ENCODE results near the gene ANKRD33B. TPM values are rescaled to one million over a fixed set of nuclear protein-coding genes. Genes with fewer than 3 reads are reported as not detected.

ANKRD33B gene
- total and polyA plus RNA-seq, 2 experiments from 2014 or later: 2.9 to 15.4 TPM

- H3K4me3 ChIP-seq: no peak overlapping the region; the same call in 1 of the 2 replicates
- Mint-ChIP-seq H3K4me1 (peaks cover 68% of the 10 kb centered on the region), H3K9me3 (no peaks in the 10 kb centered on the region; the same call in 2 of the 3 replicates), H3K36me3 (ENCODE audit: low read depth) (peaks cover 12% of the 10 kb centered on the region), H3K4me3 (peak overlapping the region; percentile 76), H3K27ac (peak overlapping the region; percentile 95), H3K27me3 (ENCODE audit: insufficient read depth, low read depth, poor library complexity) (peaks cover 27% of the 10 kb centered on the region)
- no peak for DNase-seq (ENCODE audit: low spot score)
- H2AFZ ChIP-seq: no peak overlapping the region; the same call in 1 of the 2 replicates
- H3K27ac ChIP-seq (ENCODE audit: low read depth): peak overlapping the region; percentile 79; the same call in 1 of the 2 replicates
- H3K79me2 ChIP-seq (replicated peaks; ENCODE audit: insufficient read depth): peaks cover 24% of the 10 kb centered on the region
- H4K20me1 ChIP-seq (replicated peaks; ENCODE audit: insufficient read depth): no peaks in the 10 kb centered on the region
- TF ChIP-seq STAT1 (IDR thresholded peaks at IDR 0.05; ENCODE audit: unreplicated experiment) (no peak), ZNF114 (CRISPR knock-in tag; IDR thresholded peaks at IDR 0.05) (no peak), POLR2AphosphoS5 (IDR thresholded peaks at IDR 0.05; ENCODE audit: low read depth) (no peak), EZH2 (IDR thresholded peaks at IDR 0.05; ENCODE audit: low read depth, unreplicated experiment) (no peak), JUNB (IDR thresholded peaks at IDR 0.05; ENCODE audit: unreplicated experiment) (no peak), ZNF331 (CRISPR knock-in tag; IDR thresholded peaks at IDR 0.05; ENCODE audit: low read depth) (no peak), NANOG (IDR thresholded peaks at IDR 0.05; ENCODE audit: borderline replicate concordance) (no peak), ZNF462 (CRISPR knock-in tag; IDR thresholded peaks at IDR 0.05) (no peak), EZH2phosphoT487 (IDR thresholded peaks at IDR 0.05; ENCODE audit: unreplicated experiment) (no peak), CREB1 (CRISPR knock-in tag; IDR thresholded peaks at IDR 0.05; ENCODE audit: low read depth) (no peak), CTCF (conservative IDR thresholded peaks at IDR 0.05; ENCODE audit: low read depth in 2 of 2) (no peak)
- TF ChIP-seq, protein P1, sequence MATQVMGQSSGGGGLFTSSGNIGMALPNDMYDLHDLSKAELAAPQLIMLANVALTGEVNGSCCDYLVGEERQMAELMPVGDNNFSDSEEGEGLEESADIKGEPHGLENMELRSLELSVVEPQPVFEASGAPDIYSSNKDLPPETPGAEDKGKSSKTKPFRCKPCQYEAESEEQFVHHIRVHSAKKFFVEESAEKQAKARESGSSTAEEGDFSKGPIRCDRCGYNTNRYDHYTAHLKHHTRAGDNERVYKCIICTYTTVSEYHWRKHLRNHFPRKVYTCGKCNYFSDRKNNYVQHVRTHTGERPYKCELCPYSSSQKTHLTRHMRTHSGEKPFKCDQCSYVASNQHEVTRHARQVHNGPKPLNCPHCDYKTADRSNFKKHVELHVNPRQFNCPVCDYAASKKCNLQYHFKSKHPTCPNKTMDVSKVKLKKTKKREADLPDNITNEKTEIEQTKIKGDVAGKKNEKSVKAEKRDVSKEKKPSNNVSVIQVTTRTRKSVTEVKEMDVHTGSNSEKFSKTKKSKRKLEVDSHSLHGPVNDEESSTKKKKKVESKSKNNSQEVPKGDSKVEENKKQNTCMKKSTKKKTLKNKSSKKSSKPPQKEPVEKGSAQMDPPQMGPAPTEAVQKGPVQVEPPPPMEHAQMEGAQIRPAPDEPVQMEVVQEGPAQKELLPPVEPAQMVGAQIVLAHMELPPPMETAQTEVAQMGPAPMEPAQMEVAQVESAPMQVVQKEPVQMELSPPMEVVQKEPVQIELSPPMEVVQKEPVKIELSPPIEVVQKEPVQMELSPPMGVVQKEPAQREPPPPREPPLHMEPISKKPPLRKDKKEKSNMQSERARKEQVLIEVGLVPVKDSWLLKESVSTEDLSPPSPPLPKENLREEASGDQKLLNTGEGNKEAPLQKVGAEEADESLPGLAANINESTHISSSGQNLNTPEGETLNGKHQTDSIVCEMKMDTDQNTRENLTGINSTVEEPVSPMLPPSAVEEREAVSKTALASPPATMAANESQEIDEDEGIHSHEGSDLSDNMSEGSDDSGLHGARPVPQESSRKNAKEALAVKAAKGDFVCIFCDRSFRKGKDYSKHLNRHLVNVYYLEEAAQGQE (IDR thresholded peaks at IDR 0.05; ENCODE audit: unreplicated experiment): no peak
- TF ChIP-seq, protein P2, sequence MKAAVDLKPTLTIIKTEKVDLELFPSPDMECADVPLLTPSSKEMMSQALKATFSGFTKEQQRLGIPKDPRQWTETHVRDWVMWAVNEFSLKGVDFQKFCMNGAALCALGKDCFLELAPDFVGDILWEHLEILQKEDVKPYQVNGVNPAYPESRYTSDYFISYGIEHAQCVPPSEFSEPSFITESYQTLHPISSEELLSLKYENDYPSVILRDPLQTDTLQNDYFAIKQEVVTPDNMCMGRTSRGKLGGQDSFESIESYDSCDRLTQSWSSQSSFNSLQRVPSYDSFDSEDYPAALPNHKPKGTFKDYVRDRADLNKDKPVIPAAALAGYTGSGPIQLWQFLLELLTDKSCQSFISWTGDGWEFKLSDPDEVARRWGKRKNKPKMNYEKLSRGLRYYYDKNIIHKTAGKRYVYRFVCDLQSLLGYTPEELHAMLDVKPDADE (IDR thresholded peaks at IDR 0.05): no peak
- peaks cover 43% of the 10 kb centered on the region for H3K4me1 ChIP-seq (ENCODE audit: insufficient read depth)
- no peaks in the 10 kb centered on the region for H3K27me3 ChIP-seq (ENCODE audit: insufficient read depth)
- peak overlapping the region; percentile 76 for H3K4me2 ChIP-seq
- peak; percentile 4 for ATAC-seq
- H3F3A ChIP-seq (replicated peaks; ENCODE audit: low read depth): 0 out of 2 replicates have a peak, but pooled peaks cover 11% of the 10 kb centered on the region
- 0 out of 2 replicates have a peak, but pooled peaks cover 2% of the 10 kb centered on the region for H3K9me2 ChIP-seq (ENCODE audit: insufficient read depth)
- H3K36me3 ChIP-seq (ENCODE audit: insufficient read depth): no peaks in the 10 kb centered on the region
Observed at GRCh38 chr5:10636363-10637142, 72.7 kb downstream of the ANKRD33B start.

All from GM23338 (cell line).